NCI-H345 (cell line): ENCODE results near the gene FOXA3.

Experiments
- DNase-seq: peaks from one replicate; lab custom pipeline; 2025; lab: John Stamatoyannopoulos, UW

Gene FOXA3

DNA sequence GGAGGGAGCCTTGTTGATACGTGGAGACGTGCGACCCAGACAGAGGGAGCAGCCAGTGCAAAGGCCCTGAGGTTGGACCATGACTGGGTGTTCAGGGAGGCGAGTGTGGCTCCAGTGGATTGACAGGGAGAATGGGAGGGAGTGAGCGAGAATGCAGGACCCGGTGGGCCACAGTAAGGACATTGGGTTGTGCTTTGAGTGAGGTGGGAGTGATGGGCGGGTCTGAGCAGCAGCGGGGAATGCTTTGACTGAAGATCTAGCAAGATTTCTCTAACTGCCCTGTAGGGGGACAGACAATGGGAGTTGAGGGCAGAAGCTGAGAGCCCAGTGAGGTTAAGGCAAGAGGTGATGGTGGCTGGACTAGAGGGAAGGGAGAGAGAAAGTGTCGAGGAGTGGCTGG lies 58.2 kb downstream of the FOXA3 start:
- no peak for DNase-seq
